ENCODE data around the gene KRTAP10-1. TPM values are rescaled to one million over a fixed set of nuclear protein-coding genes. Genes with fewer than 3 reads are reported as not detected.

The KRTAP10-1 gene
- total RNA-seq, 1 experiment from 2014 or later: not detected

- H3T11ph ChIP-seq (ENCODE audit: low read length): no peak overlapping the region
- no peak overlapping the region for H3K18ac ChIP-seq (ENCODE audit: insufficient read length, low read depth, low read length)
- H3K36me3 Mint-ChIP-seq (ENCODE audit: insufficient read depth in 1 of 3, low read depth in 3 of 3): no peaks in the 10 kb centered on the region
- no peaks in the 10 kb centered on the region for H3K4me1 ChIP-seq (ENCODE audit: insufficient read depth, low read length)
- no peak overlapping the region for H2AK5ac ChIP-seq (ENCODE audit: insufficient read length, low read length)
- H3K4me2 ChIP-seq (ENCODE audit: insufficient read depth, insufficient read length, low read length): no peak overlapping the region
- TF ChIP-seq, protein P1, sequence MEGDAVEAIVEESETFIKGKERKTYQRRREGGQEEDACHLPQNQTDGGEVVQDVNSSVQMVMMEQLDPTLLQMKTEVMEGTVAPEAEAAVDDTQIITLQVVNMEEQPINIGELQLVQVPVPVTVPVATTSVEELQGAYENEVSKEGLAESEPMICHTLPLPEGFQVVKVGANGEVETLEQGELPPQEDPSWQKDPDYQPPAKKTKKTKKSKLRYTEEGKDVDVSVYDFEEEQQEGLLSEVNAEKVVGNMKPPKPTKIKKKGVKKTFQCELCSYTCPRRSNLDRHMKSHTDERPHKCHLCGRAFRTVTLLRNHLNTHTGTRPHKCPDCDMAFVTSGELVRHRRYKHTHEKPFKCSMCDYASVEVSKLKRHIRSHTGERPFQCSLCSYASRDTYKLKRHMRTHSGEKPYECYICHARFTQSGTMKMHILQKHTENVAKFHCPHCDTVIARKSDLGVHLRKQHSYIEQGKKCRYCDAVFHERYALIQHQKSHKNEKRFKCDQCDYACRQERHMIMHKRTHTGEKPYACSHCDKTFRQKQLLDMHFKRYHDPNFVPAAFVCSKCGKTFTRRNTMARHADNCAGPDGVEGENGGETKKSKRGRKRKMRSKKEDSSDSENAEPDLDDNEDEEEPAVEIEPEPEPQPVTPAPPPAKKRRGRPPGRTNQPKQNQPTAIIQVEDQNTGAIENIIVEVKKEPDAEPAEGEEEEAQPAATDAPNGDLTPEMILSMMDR (conservative IDR thresholded peaks at IDR 0.05): no peak
- no peaks in the 10 kb centered on the region for H3K23me2 ChIP-seq (ENCODE audit: insufficient read length, low read depth, low read length, poor library complexity, severe bottlenecking)
- peaks cover 9% of the 10 kb centered on the region for H3K27me3 Mint-ChIP-seq (ENCODE audit: low read depth)
- H2BK12ac ChIP-seq (ENCODE audit: insufficient read length, low read depth, low read length): no peak overlapping the region
- H4K91ac ChIP-seq (ENCODE audit: insufficient read length, low read depth, low read length): no peak overlapping the region
- H3K27me3 ChIP-seq (ENCODE audit: insufficient read depth, low read length): no peaks in the 10 kb centered on the region
- H2AFZ ChIP-seq (ENCODE audit: low read length): no peak overlapping the region
- no peak overlapping the region for H3K4ac ChIP-seq (ENCODE audit: low read depth, low read length)
- H4K8ac ChIP-seq (replicated peaks; ENCODE audit: insufficient read length, low read depth, low read length): no peak overlapping the region
- H3K27ac Mint-ChIP-seq: no peak overlapping the region
- no peak overlapping the region for H3K4me3 Mint-ChIP-seq
- WGBS (ENCODE audit: extremely low coverage, insufficient read length, low lambda C conversion rate): no CpG with 5 or more reads among the region's 1 CpG
- H3K9ac ChIP-seq (ENCODE audit: extremely low read depth, insufficient read length, low read length): no peak overlapping the region
- no peak overlapping the region for H3K14ac ChIP-seq (ENCODE audit: insufficient read depth, low read length)
- H3K9me3 Mint-ChIP-seq: no peaks in the 10 kb centered on the region
- H3K27ac ChIP-seq (ENCODE audit: insufficient read length, low read depth, low read length): no peak overlapping the region
- H2BK5ac ChIP-seq (ENCODE audit: insufficient read length, low read length): no peak overlapping the region
- H3K79me2 ChIP-seq (ENCODE audit: insufficient read depth, low read length): no peaks in the 10 kb centered on the region
- no peak overlapping the region for H2BK15ac ChIP-seq (ENCODE audit: low read depth, low read length)
- no peaks in the 10 kb centered on the region for H3K9me3 ChIP-seq (ENCODE audit: control insufficient read depth, low read depth, low read length)
- no peak overlapping the region for H2BK120ac ChIP-seq (ENCODE audit: low read depth, low read length, poor library complexity, severe bottlenecking)
- no peak for DNase-seq
- H3K23ac ChIP-seq (ENCODE audit: insufficient read length, low read depth, low read length): no peak overlapping the region
- no peaks in the 10 kb centered on the region for H4K20me1 ChIP-seq (ENCODE audit: control insufficient read depth, insufficient read depth, insufficient read length)
- no peaks in the 10 kb centered on the region for H3K4me1 Mint-ChIP-seq
- no peak overlapping the region for H2BK20ac ChIP-seq (ENCODE audit: low read depth, low read length, poor library complexity, severe bottlenecking)
- no peaks in the 10 kb centered on the region for H3K79me1 ChIP-seq (ENCODE audit: insufficient read depth, low read depth, low read length, poor library complexity, severe bottlenecking)
- no peak overlapping the region for H3K56ac ChIP-seq (ENCODE audit: insufficient read length, low read depth, low read length)
- H4K5ac ChIP-seq (ENCODE audit: insufficient read length, low read depth, low read length): no peak overlapping the region
Observed at GRCh38 chr21:44564099-44564498, 24.1 kb upstream of the KRTAP10-1 start.
